Adipocyte (in vitro differentiated cells): ENCODE measurements around the gene STRN3.
A peak's percentile ranks its signal among the peaks of the same experiment; 100 is the strongest.

Source experiments
- DNase-seq: peaks from one replicate; pipeline ENCODE4 v3.0.0-alpha.2; 2015; ENCODE audit warnings: low read depth
- H3K27me3 ChIP-seq: replicated peaks from 2 replicates; pipeline ENCODE4 v1.7.0; 2013; ENCODE audit warnings: mild to moderate bottlenecking, low read length, moderate library complexity; ENCODE audit not compliant: control insufficient read depth, insufficient read depth
- H3K36me3 ChIP-seq: 2 replicates; pipeline ENCODE4 v1.7.0; 2013; ENCODE audit warnings: low read length, mild to moderate bottlenecking, moderate library complexity; ENCODE audit not compliant: control insufficient read depth, insufficient read depth, severe bottlenecking
- H3K4me1 ChIP-seq: 2 replicates; pipeline ENCODE4 v1.7.0; 2013; ENCODE audit warnings: mild to moderate bottlenecking, low read length, moderate library complexity; ENCODE audit not compliant: control insufficient read depth, insufficient read depth
- H3K4me3 ChIP-seq: 2 replicates; pipeline ENCODE4 v1.7.0; 2013; ENCODE audit warnings: mild to moderate bottlenecking, low read length, moderate library complexity
- H3K9ac ChIP-seq: 2 replicates; pipeline ENCODE4 v1.7.0; 2013; ENCODE audit warnings: mild to moderate bottlenecking, low read length, moderate library complexity
- H3K9me3 ChIP-seq: 2 replicates; pipeline ENCODE4 v1.7.0; 2013; ENCODE audit warnings: mild to moderate bottlenecking, low read length, moderate library complexity; ENCODE audit not compliant: control insufficient read depth

Gene STRN3

GRCh38 chr14:30996892-30997659 lies 29.1 kb downstream of the STRN3 start:
- Histone ChIP-seq H3K9ac (no peak overlapping the region), H3K4me1 (peaks cover 22% of the 10 kb centered on the region), H3K9me3 (no peaks in the 10 kb centered on the region), H3K36me3 (peaks cover 11% of the 10 kb centered on the region), H3K4me3 (no peak overlapping the region), H3K27me3 (no peaks in the 10 kb centered on the region)
- DNase-seq, result no peak

GRCh38 chr14:30995689-30996088 lies 30.5 kb downstream of the STRN3 start:
- peaks cover 23% of the 10 kb centered on the region for H3K4me1 ChIP-seq
- no peak for DNase-seq
- H3K36me3 ChIP-seq, result peaks cover 9% of the 10 kb centered on the region
- no peak overlapping the region for H3K4me3 ChIP-seq
- H3K27me3 ChIP-seq, result no peaks in the 10 kb centered on the region
- no peak overlapping the region for H3K9ac ChIP-seq
- H3K9me3 ChIP-seq, result no peaks in the 10 kb centered on the region

GRCh38 chr14:30994681-30995620 lies 31.2 kb downstream of the STRN3 start:
- no peak overlapping the region for H3K4me3 ChIP-seq
- DNase-seq, result peak; percentile 60
- H3K27me3 ChIP-seq, result no peaks in the 10 kb centered on the region
- H3K4me1 ChIP-seq, result peaks cover 27% of the 10 kb centered on the region
- no peak overlapping the region for H3K9ac ChIP-seq
- H3K36me3 ChIP-seq, result peaks cover 9% of the 10 kb centered on the region
- no peaks in the 10 kb centered on the region for H3K9me3 ChIP-seq

- Histone ChIP-seq H3K27me3 (no peaks in the 10 kb centered on the region), H3K36me3 (peaks cover 9% of the 10 kb centered on the region), H3K4me3 (no peak overlapping the region), H3K4me1 (peaks cover 36% of the 10 kb centered on the region), H3K9ac (no peak overlapping the region), H3K9me3 (no peaks in the 10 kb centered on the region)
- DNase-seq, result no peak
Measured at GRCh38 chr14:30993071-30993470, 33.1 kb downstream of the STRN3 start.

GRCh38 chr14:30991408-30991807 lies 34.8 kb downstream of the STRN3 start:
- Histone ChIP-seq H3K9ac (no peak overlapping the region), H3K36me3 (peaks cover 3% of the 10 kb centered on the region), H3K4me1 (peaks cover 41% of the 10 kb centered on the region), H3K9me3 (no peaks in the 10 kb centered on the region), H3K27me3 (no peaks in the 10 kb centered on the region), H3K4me3 (no peak overlapping the region)
- DNase-seq, result no peak

- peaks cover 3% of the 10 kb centered on the region for H3K36me3 ChIP-seq
- H3K9me3 ChIP-seq, result no peaks in the 10 kb centered on the region
- DNase-seq, result no peak
- H3K4me1 ChIP-seq, result peaks cover 38% of the 10 kb centered on the region
- H3K4me3 ChIP-seq, result no peak overlapping the region
- no peaks in the 10 kb centered on the region for H3K27me3 ChIP-seq
- no peak overlapping the region for H3K9ac ChIP-seq
Measured at GRCh38 chr14:30990770-30991169, 35.4 kb downstream of the STRN3 start.

GRCh38 chr14:30988509-30988908 lies 37.7 kb downstream of the STRN3 start:
- H3K4me1 ChIP-seq, result peaks cover 19% of the 10 kb centered on the region
- H3K9me3 ChIP-seq, result no peaks in the 10 kb centered on the region
- H3K27me3 ChIP-seq, result no peaks in the 10 kb centered on the region
- no peak overlapping the region for H3K9ac ChIP-seq
- H3K36me3 ChIP-seq, result peaks cover 3% of the 10 kb centered on the region
- no peak overlapping the region for H3K4me3 ChIP-seq
- peak; percentile 25 for DNase-seq

GRCh38 chr14:30985796-30986195 lies 40.4 kb downstream of the STRN3 start:
- Histone ChIP-seq H3K9me3 (no peaks in the 10 kb centered on the region), H3K9ac (no peak overlapping the region), H3K27me3 (no peaks in the 10 kb centered on the region), H3K4me1 (peaks cover 19% of the 10 kb centered on the region), H3K36me3 (peaks cover 3% of the 10 kb centered on the region), H3K4me3 (no peak overlapping the region)
- DNase-seq, result no peak

- Histone ChIP-seq H3K4me3 (no peak overlapping the region), H3K27me3 (no peaks in the 10 kb centered on the region), H3K9me3 (no peaks in the 10 kb centered on the region), H3K4me1 (peaks cover 11% of the 10 kb centered on the region), H3K9ac (no peak overlapping the region), H3K36me3 (no peaks in the 10 kb centered on the region)
- DNase-seq, result no peak
Measured at GRCh38 chr14:30983858-30984257, 42.3 kb downstream of the STRN3 start.

- Histone ChIP-seq H3K36me3 (no peaks in the 10 kb centered on the region), H3K9me3 (no peaks in the 10 kb centered on the region), H3K27me3 (no peaks in the 10 kb centered on the region), H3K4me1 (peaks cover 4% of the 10 kb centered on the region), H3K4me3 (no peak overlapping the region), H3K9ac (no peak overlapping the region)
- DNase-seq, result no peak
Measured at GRCh38 chr14:30982533-30982932, 43.6 kb downstream of the STRN3 start.

GRCh38 chr14:30980980-30981379 lies 45.2 kb downstream of the STRN3 start:
- H3K9ac ChIP-seq, result peak overlapping the region; percentile 10
- H3K4me1 ChIP-seq, result peaks cover 11% of the 10 kb centered on the region
- no peaks in the 10 kb centered on the region for H3K9me3 ChIP-seq
- no peak for DNase-seq
- no peaks in the 10 kb centered on the region for H3K27me3 ChIP-seq
- H3K36me3 ChIP-seq, result no peaks in the 10 kb centered on the region
- no peak overlapping the region for H3K4me3 ChIP-seq
